G401.6 (cell line): ENCODE data around the gene CMKLR1.

ENCODE experiments used
- FAIRE-seq: peaks from 2 replicates; lab custom pipeline; 2012; peaks lifted over from hg19 to GRCh38; lab: Jason Lieb, UNC

CMKLR1 gene, protein sequence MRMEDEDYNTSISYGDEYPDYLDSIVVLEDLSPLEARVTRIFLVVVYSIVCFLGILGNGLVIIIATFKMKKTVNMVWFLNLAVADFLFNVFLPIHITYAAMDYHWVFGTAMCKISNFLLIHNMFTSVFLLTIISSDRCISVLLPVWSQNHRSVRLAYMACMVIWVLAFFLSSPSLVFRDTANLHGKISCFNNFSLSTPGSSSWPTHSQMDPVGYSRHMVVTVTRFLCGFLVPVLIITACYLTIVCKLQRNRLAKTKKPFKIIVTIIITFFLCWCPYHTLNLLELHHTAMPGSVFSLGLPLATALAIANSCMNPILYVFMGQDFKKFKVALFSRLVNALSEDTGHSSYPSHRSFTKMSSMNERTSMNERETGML

DNA sequence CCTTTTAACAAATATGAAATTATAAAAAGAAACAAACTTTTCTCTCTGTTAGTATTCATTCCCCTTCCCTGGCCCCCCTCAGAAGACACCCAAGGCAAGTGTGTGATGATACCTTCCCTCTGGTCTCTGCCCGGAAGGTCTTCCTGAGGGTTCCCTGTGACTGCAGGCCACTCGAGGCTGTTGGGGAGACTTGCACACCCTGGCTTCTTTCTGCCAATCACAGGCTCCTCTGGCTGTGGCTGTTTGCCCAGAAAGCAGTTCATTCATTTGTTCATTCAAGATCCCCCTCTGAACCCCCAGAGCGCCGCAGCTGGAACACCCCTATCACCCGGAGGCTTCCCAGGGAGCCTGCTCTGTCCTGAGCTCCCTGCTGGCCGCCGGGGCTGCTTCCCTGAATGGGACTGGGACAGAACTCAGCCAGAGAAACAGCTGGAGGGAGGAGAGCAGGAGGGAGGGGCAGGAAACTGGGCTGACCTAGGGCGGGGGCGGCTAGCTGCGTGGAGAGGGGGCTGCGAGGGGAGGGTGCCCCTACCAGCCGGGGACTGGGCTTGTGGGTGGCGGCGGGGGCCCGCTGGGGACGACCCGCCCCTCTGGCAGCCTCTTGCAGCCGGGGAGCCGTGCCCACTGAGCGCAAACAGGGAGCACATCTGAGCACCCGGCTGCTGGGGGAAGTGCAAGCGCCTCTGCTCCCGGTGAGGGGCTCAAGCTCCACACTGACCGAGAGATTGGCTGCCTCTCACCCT is at the start of gene CMKLR1:
Gene CMKLR1 (minus strand): TSS at position 397 of the 743 bp plus-strand sequence. CDS start 45,720 bp downstream, outside the sequence.
- no peak for FAIRE-seq

DNA sequence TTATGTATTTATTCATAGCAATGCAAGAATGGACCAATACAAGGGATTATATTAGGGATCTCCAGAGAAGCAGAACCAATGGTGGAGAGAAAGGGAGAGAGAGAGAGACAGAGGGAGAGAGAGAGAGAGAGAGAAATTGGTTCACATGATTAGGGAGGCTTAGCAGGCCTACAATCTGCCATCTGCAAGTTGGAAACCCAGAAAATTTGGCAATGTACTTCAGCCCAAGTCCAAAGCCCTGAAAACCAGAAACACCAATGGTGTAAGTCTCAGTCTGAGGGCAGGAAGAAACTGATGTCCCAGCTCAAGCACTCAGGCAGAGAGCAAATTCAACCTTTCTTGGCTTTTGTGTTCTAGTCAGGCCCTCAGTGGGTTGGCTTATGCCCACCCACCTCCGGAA is 48.7 kb upstream of the CMKLR1 start:
- FAIRE-seq: no peak

DNA sequence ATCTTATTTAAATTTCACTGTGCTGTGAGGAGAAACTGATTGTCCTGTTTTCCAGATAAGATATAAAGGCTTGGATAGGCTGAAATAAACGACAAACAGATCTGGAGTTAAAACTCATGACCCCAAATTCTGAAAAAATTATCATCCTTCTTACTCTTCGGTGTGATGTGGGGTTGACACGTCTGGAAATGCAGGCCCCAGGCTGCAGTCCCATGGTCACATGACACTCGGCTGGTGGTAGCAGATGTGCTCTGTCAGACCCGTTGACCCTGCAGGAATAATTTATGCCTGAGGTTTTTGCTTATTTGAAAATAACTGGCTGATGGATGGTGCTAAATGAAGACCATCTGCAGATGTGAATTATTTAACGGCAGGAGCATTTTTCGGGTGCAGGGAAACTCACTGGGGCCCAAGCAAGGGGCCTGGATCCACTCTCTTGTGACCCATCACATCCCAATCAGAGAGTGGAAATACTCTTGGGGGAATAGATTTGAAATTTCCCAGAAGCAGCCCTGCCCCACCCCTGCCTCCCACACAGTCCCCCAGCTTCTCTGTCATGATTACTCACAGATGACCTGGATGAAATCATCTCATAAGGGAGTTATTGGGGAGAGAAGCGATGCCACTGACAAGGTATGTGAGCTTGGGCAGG is 47.7 kb upstream of the CMKLR1 start:
- no peak for FAIRE-seq

DNA sequence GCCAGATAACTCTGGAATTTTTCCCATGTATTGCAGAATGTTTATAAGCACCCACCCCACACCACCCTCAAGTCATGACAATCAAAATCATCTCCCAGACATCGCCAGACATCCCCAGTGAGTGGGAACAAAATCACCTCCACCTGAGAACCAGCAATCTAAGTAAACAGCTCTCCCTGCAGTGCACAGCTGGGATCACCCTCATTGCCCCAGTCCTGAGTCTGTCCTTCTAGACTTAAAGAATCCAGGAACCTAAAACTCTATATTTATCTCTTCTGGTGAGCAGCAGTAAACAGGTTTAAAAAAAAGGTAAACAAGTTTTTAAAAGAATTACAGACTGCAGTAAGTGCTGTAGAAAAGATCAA is 43.3 kb upstream of the CMKLR1 start:
- no peak for FAIRE-seq

DNA sequence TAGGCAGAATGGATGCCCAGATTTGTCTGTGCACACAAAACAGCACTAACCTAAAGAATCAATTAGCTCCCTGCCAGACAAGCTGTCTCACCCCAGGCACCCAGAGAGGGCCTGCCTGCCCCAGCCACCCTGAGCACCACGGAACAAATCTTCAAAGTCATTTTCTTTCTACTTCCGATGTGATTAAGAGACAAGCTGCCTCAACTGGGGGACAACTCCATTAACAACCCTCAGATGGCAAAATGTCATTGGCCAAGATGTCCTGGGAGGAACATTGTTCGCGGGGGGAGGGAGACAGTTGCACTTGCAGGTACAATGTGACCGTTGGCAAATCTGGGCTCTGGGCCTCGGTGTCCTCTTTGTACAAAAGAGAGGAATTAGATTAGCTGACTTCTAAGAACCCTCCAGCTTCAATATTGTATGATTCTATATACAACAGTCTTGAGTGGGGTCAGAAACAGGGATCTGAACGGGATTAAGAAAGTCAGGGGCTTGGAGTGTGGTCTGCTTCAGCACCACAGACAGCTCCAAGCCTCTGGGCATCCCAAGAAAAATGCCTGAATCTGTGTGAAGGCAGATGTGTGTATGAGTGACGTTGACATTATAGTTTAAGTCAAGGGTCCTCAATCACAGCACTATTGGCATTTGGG is 42.8 kb upstream of the CMKLR1 start:
- no peak for FAIRE-seq

DNA sequence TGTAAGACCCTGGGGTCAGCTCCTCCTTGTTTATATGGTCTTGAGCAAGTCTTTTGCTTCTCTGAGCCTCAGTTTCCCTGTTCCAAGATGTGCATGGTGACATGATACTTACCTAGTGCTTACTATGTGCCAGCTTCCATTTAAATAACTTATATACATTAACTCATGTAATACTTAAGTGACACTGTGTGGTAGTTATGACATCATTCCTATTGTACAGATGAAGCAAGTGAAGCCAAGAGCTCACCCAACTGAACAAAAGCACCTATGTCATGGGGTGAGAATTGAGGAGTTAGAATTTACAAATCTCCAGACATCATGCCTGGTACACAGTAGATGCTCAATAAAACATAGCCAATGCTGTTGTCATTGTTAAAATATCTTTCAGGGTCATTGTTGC is 41.3 kb upstream of the CMKLR1 start:
- FAIRE-seq: no peak

DNA sequence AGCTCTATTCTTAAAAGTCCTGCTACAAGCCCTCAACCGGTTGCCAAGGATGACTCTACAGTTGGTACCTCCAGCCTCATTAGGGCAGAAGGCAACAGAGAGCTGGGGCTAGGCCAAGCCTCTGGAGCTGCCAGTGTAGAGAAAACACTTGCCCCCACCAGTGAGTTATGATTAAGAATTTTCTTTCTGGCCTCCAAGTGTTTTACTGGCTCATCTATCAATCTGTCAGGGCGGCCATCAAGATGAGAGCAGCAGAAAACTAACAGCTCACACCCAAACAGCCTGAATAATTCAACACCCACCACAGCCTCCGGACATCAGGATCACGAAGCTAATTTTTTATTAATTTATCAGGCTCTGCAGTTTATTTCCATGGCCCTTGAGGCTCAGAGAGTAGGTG is 40.7 kb upstream of the CMKLR1 start:
- no peak for FAIRE-seq

DNA sequence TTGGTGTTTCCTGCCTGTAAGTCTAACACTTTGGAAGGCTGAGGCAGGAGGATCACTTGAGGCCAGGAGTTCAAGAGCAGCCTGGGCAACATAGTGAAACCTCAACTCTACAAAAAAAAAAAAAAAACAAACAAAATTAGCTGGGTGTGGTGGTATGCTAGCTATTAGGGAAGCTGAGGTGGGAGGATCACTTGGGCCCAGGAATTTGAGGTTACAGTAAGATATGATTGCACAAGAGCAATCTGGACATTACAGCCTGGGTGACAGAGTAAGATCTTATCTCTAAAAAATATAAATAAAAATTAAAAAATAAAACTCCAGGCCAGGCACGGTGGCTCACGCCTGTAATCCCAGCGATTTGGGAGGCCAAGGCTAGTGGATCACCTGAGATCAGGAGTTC is 39.8 kb upstream of the CMKLR1 start:
- no peak for FAIRE-seq

DNA sequence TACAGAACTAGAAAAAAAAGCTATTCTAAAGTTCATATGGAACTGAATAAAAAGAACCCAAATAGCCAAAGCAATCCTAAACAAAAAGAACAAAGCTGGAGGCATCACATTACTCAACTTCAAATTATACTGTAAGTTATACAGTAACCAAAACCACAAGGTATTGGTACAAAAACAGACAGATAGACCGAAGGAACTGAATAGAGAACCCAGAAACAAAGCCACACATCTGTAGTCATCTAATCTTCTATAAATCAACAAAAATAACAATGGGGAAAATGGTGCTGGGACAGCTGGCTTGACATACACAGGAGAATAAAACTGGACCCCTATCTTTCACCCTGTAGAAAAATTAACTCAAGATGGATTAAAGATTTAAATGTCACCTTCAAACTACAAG is 38.1 kb upstream of the CMKLR1 start:
- FAIRE-seq: no peak

DNA sequence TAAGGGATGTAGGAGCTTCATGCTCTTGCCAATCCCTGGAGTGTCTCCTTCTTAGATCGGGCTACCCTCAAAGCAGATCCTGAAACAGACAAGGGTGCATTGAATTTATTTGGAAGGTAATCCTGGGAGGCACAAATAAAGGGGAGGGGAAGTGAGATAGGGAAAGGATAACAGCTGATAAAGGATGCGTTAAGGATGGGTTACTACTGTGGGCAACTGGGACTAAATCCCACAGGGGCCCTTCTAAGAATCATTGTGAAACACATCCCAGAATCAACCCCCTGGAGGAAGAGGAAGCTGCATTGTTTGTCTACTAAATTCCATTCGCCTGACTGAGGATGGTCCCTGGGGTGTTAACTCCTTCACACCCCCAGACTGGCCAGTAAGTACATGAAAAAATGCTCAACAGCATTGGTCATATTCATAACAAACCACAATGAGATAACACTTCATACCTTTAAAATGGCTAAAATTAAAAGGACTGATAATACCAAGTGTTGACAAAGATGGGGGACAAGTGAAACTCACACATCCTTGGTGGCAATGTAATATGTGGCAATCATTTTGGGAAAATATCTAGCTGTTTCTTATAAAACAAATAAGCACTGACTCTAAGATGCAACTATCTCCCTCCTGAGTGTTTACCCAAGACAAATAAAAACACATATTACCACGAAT is 37.0 kb upstream of the CMKLR1 start:
- no peak for FAIRE-seq

DNA sequence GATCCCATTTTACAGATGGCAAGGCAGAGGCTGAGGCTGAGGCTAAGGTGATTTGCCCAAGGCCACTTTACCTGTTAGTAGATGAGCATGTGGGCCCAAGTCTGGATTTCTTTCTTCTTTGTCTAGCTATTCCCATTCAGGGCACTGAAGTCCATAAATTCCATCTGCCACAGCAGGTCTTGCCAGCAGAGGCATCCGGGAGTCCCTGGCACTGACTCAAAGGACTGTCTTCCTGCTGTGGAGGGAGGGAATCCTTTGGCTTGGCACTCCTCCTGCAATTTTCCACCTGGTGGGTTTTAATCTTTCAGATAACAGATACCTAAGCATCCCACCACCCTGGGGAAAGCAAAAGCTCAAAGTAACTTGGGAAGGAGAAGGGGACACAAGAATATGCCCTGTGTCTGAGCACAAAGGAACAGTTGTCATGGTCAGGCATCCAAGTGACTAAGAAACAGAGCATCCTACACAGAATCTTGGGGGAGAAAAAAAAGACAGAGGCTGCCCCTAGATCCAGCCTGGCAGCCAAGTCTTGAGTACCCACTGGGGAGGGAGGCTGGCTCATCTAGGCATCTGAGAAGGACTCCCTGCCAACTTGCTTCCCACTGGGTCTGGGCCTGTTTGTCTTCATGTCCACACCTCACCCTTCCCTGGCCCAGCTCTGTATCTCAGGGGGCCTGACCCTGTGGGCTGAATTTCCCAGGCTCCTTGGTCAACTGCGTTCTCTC is 35.6 kb upstream of the CMKLR1 start:
- no peak for FAIRE-seq

DNA sequence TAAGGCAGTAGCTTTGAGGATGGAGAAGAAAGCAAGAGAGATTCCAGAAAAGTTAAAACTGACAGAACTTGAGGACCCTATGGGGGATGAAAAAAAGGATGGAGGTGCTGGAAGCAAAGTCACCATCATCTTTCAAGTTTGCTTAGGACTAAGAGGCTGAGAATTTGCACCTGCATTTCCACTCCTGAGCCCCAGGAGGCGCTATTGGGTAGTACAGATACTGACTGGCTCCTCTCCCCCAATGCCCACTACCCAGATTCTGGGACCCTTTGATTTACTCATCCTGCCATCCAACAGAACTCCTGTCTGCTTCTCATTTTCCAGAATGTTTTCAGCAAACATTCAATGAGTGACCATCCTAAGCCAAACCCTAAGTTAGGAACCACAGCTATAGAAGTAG is 34.0 kb upstream of the CMKLR1 start:
- no peak for FAIRE-seq

DNA sequence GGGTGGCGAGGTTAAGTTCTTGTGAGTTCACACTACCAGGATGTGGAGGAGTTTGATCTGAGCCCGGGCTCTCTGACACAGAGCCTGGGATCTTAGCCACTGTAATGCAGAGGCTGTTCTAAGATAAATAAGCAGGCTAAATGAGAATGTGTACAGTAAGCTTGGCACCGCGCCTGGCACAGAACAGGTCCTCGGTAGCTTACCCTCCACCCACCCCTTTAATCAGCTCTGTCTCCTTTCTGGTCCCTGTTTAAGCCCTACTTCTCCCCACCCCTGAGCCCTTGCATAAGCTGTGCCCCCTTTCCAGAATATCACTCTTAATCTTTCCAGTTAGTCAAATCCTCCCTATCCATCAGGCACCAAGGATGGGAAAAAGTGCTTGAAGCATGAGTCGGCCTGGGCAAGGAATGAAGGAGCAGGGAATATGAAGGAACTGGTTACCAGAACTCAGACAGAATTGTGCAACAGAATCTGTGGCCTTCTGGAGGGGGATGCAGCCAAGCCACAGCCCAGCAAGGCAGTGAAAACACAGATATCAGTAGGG is 32.8 kb upstream of the CMKLR1 start:
- FAIRE-seq: no peak

DNA sequence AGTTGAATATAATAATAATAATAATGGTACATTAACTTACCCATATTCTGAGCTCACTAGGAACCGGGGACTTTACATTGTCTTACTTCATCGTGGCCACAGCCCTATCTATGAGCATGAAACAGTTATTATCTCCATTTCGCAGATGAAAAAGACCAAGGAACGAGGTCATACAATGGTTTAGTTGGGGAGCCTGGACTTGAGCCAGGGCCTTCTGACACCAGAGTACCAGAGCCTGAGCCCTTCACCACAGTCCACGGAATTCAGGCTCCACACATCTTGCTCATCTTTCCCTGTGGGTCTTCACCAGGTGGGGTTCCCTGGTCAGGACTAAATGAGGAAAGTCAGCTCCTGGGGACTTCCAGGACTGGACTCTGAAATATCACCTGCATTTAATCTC is 31.3 kb upstream of the CMKLR1 start:
- FAIRE-seq: no peak

DNA sequence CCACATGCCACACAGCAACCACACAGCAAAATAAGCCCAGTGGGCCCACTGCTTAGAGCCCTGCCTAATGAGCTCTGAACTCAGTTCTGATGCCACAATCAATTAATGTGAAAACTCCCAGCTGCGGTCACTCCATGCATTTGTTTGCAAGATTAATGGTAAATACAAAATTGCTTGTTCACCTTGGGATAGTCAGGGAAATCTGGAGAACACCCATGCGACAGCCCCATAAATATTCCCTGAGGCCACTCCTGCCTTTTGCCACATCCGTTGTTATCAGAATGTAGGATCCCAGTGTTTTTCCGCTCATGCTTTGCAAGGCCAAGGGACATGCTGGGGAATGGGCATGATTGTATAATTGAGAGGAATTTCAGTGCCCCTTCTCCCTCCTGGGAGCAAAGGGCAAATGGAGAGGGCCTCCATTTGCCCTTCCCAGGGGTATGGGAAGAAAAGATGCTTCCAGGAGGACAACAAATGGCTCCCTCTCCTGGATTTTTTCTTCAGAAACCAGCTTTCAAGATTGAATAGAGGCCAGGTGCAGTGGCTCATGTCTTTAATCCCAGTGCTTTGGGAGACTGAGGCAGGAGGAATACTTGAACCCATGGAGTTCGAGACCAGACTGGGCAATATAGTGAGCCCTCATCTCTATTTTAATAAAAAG is 30.8 kb upstream of the CMKLR1 start:
- no peak for FAIRE-seq

DNA sequence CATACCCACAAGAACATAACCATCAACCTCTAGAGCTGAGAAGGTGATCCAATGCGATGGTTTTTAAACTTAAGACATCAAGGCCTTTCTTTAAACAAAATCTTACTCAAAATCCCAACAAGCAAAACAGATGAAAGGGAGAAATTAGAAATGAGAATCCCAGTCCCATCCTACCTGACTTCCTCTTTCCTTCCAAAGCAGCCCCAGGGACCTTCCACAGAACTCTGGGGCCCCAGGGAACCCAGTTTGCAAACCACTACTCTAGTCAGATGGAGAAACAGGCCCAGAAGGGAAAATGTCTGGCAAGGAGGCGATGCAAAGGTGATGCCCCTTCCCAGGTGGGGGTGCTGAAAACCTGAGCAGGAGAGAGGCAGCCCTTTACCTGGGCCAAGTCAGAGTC is 29.0 kb upstream of the CMKLR1 start:
- FAIRE-seq: no peak

DNA sequence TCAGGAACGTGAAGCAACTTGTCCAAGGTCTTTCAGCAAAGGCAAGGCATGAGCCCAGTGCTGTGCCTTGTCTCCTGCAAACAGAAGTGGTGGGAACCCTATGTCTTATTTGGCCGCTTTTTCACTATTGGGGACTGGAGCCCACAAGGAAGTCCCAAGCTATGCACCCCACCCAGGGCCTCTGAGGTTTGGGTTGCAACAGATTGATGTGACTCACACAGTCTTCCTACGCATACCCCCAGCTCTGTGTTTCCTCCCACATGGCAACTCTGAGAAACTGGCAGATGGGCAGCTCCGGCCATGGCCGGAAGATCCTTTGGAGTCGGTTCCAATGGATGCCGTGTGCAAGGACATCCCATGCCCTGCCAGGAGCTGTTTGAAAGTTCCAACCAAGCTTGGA is 28.3 kb upstream of the CMKLR1 start:
- FAIRE-seq: no peak

DNA sequence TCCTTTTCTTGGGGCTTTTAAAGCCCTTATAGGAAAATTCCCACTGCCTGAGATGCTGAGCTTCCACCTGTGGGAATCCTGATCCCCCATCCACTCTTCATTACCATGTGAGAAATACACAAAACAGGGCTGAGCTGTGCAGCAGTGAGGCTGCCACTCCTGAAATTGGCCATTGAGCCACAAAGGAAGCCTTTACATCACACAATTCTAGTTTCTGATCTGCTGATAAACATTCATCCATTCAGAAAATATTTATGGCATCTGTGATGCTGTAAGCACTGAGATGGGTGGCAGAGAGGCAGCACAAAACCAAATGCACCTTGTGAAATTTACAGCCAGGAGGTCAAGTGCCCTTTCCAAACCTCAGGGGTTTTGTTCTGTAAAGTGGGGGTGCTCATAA is 26.2 kb upstream of the CMKLR1 start:
- FAIRE-seq: no peak

DNA sequence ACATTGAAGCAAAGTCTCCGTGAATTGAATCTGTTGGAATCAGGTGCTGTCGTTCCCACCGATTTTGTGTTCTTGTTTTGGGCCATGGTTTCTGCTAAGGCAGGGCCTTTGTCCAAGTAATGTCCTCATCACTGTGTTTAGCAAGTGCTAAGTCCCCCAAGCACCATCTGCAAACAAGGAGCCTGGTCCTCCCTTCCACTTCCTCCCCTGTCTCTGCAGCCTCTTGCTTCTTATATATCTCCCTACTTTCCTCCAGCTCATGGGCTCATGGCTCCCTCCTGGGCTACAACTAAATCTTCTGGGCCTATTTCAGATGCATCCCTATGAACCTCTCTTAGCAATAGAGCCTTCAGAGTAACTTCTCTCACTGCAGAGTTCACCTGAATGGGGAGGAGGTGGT is 25.8 kb upstream of the CMKLR1 start:
- no peak for FAIRE-seq

DNA sequence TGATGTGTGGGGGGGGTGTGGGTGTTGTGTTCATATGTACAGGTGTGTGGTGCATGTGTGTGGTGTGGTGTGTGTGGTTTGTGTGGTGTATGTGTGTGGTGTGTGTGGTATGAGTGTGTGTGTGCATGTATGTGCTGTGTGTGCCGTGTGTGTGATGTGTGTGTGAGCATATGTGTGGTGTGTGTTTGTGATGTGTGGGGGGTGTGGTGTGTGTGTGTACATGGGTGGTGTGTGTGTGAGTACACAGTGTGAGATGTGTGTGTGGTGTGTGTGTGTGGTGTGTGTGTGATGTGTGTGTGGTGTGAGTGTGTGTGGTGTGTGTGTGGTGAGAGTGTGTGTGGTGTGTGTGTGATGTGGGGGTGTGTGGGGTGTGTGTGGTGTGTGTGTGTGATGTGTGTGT is 24.5 kb upstream of the CMKLR1 start:
- no peak for FAIRE-seq

DNA sequence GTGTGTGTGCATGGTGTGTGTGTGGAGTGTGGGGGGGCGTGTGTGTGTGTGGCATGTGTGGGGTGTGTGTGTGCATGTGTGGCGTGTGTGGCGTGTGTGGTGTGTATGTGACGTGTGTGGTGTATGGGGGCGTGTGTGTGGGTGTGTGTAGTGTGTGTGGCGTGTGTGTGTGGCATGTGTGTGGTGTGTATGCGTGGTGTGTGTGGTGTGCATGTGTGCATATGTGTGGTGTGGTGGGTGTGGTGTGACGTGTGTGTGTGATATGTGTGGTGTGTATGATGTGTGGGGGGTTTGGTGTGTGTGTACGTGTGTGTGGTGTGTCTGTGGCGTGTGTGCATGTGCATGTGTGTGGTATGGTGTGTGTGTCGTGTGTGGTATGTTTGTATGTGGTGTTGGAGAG is 24.1 kb upstream of the CMKLR1 start:
- no peak for FAIRE-seq
